ENCODE results near the gene CCDC57. TPM values are rescaled to one million over a fixed set of nuclear protein-coding genes. Genes with fewer than 3 reads are reported as not detected.

Gene CCDC57
- total RNA-seq, 2 donors from 2014 or later, result 57.6 to 62.8 TPM

GRCh38 chr17:82080789-82081464 lies 131.7 kb downstream of the CCDC57 start:
- no peaks in the 10 kb centered on the region for H3K4me1 ChIP-seq (replicated peaks)
- WGBS, result 92% methylated on average over 41 of the region's 44 CpGs
- DNase-seq (ENCODE audit: low spot score), result no peak
- no peak overlapping the region for H3K4me3 ChIP-seq
- peaks cover 50 to 55% of the 10 kb centered on the region in 2 donors for H3K36me3 ChIP-seq
- no peak for TF ChIP-seq POLR2A (IDR thresholded peaks at IDR 0.05)
- no peak for TF ChIP-seq POLR2AphosphoS5 (IDR thresholded peaks at IDR 0.05)
- TF ChIP-seq CTCF (IDR thresholded peaks at IDR 0.05), result no peak
- intact Hi-C loops (cut with DNase I), result no loop called here
- H3K9me3 ChIP-seq, result no peaks in the 10 kb centered on the region
- no peaks in the 10 kb centered on the region for H3K27me3 ChIP-seq (replicated peaks; ENCODE audit: insufficient read depth)
- no peak overlapping the region for H3K27ac ChIP-seq

- H3K4me1 ChIP-seq (replicated peaks), result no peaks in the 10 kb centered on the region
- H3K36me3 ChIP-seq, result peaks cover 47 to 48% of the 10 kb centered on the region in 2 donors
- H3K9me3 ChIP-seq, result no peaks in the 10 kb centered on the region
- TF ChIP-seq CTCF (IDR thresholded peaks at IDR 0.05) (no peak), POLR2AphosphoS5 (IDR thresholded peaks at IDR 0.05) (no peak), POLR2A (IDR thresholded peaks at IDR 0.05) (no peak)
- intact Hi-C loops (cut with DNase I), result no loop called here
- no peaks in the 10 kb centered on the region for H3K27me3 ChIP-seq (replicated peaks; ENCODE audit: insufficient read depth)
- H3K27ac ChIP-seq, result no peak overlapping the region
- no peak overlapping the region for H3K4me3 ChIP-seq
- no peak for DNase-seq (ENCODE audit: low spot score)
- WGBS, result 91% methylated on average over 36 of the region's 36 CpGs
Observed at GRCh38 chr17:82080048-82080788, 132.4 kb downstream of the CCDC57 start.

- H3K9me3 ChIP-seq, result no peaks in the 10 kb centered on the region
- no peak for DNase-seq (ENCODE audit: low spot score)
- peaks cover 37 to 38% of the 10 kb centered on the region in 2 donors for H3K36me3 ChIP-seq
- no peaks in the 10 kb centered on the region for H3K4me1 ChIP-seq (replicated peaks)
- TF ChIP-seq POLR2A (IDR thresholded peaks at IDR 0.05) (no peak), POLR2AphosphoS5 (IDR thresholded peaks at IDR 0.05) (no peak), CTCF (IDR thresholded peaks at IDR 0.05) (no peak)
- H3K27me3 ChIP-seq (replicated peaks; ENCODE audit: insufficient read depth), result no peaks in the 10 kb centered on the region
- 92% methylated on average over 35 of the region's 47 CpGs for WGBS
- H3K27ac ChIP-seq, result no peak overlapping the region
- H3K4me3 ChIP-seq, result no peak overlapping the region
- intact Hi-C loops (cut with DNase I), result no loop called here
Observed at GRCh38 chr17:82079001-82079677, 133.5 kb downstream of the CCDC57 start.

GRCh38 chr17:82078433-82078832 lies 134.2 kb downstream of the CCDC57 start:
- no peak for DNase-seq (ENCODE audit: low spot score)
- Histone ChIP-seq H3K4me3 (no peak overlapping the region), H3K27ac (no peak overlapping the region), H3K9me3 (no peaks in the 10 kb centered on the region), H3K4me1 (replicated peaks) (no peaks in the 10 kb centered on the region), H3K36me3 (peaks cover 30 to 31% of the 10 kb centered on the region in 2 donors), H3K27me3 (replicated peaks; ENCODE audit: insufficient read depth) (no peaks in the 10 kb centered on the region)
- intact Hi-C loops (cut with DNase I), result no loop called here
- no peak for TF ChIP-seq CTCF (IDR thresholded peaks at IDR 0.05)
- no peak for TF ChIP-seq POLR2A (IDR thresholded peaks at IDR 0.05)
- no peak for TF ChIP-seq POLR2AphosphoS5 (IDR thresholded peaks at IDR 0.05)
- WGBS, result 89% methylated on average over 9 of the region's 18 CpGs
